NCI-H1694 treated with DMSO at 0.1 percent for 48 hours (cell line): ENCODE results near the gene CA5A.
"Not testable (repeated sequence)": the region's sequence is repeated elsewhere in the genome, so short reads cannot be mapped to it uniquely, and the experiment has no call there.

Experiments used
- DNase-seq: peaks from one replicate; lab custom pipeline; 2025; lab: John Stamatoyannopoulos, UW

Gene CA5A

DNA sequence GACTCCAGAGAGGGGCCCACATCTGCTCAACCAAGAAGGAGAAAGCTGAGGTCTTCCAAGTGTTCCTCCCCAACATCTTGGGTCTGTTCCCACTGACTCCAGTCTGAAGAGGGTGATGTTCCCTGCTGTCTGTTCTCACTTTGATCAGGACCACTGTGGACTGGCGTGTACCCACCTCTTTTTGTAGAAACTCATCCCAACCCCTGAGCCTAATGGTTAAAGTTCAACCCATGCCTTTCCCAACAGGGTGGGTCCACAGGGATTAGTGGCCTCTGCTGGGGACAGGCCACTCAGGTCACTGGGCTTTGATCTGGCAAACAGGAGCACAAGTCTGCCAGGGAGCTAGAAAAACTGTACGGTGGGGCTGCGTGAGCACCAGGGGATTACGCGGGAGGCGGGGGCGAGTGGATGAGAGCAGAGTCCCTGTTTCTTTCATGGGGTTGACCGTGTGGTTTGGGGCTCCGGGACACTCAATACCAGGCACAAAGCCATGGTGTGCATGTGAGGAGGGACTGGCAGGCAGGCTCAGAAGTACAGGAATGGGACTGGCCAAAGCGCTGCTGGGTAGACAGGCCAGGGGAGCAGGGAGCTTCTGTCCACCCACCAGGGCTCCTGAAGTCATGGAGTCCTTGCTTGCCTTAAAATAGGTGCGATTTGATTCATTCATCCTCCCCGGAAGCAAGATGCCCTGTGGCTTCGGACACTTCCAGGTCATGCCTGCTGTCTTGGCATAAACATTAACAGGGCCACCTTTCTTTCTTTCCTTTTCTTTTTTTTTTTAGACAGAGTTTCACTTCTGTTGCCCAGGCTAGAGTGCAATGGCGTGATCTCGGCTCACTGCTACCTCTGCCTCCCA is at the start of gene CA5A:
CA5A (minus strand) TSS at position 155 of the 856 bp plus-strand sequence; CDS start at position 76, 79 bp downstream.
- DNase-seq = no peak

DNA sequence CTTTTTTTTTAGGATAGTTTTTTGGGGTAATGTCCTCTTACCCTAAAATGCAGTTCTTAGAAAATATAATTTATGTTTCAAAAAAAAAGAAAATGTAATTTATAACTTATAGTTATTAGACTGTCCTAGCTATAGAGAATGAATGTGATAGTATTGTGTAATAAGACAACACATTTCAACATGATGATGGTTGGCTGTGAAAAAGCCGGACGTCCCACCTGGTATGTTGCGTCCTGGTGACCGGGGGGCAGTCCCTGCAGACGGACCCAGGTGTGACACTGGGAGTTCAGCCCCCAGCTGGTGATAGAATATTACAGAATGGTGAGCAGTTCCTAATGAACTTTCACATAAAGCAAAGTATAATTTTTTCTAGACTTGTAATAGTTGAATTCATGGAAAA is 49.2 kb upstream of the CA5A start:
- DNase-seq = not testable (repeated sequence)

DNA sequence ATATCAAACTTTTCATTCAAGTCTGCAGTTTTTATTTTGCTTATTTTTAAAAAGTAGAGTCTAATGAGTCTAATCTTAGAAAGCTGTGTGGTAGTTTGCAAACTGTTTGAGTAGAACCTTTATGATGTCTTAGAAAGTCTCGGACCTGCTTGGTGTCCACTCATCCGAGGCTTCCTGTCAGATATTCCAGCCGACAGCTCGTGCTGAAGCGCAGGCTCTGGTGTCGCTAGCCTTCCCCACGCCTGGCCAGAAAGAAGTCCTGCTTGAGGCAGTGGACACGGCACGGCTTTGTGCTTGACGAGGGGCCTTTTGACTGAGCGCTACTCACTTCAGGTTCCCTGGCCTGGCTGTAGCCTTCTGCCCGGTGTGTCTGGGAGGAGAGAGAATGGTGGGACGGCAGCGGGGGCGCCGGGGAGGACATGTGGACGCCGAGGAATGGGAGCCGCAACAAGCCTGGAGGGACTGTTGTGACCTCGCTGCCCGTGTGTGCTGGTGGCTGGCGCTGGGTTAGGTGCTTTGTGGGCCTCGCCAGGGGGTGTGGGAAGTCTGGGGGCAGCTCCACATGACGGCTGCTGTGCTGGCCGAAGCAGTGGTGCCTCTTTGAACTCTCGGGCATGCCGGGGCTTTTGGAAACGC is 48.4 kb upstream of the CA5A start:
- DNase-seq = no peak

DNA sequence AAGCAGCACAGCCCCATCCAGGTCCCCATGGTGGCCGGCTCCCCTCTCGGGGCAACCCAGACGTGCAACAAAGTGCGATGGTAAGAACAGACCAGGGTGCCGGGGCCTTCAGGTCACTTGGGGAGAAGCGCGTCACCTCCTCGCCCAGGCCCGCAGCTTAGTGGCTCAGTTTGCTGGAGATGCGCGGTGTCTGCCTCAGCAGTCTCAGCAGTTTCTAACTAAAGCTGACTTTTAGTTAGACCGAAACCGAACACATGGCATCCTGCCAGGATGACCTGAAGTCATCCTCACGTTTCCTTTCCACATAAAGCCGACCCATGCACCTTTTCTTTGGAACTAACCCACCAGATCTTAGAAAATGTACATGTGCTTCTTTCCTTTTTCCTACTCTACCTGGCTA is 47.9 kb upstream of the CA5A start:
- not testable (repeated sequence) for DNase-seq

DNA sequence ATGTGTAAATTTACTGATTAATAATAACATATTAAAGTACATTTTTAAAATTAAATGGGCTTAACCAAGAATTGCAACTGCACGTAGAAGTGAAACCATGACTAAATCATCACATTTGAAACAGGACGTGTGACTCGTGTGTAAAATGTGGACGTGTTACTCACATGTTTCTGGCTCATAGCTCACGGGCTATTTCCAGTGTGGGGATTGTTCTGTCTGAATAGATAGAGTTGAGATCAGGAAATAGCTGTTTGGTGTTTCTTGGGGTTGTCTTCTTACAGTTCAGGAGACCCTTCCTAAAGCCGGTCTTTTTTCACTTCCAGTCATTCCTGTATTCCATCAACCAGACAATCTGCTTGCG is 47.4 kb upstream of the CA5A start:
- DNase-seq = not testable (repeated sequence)

DNA sequence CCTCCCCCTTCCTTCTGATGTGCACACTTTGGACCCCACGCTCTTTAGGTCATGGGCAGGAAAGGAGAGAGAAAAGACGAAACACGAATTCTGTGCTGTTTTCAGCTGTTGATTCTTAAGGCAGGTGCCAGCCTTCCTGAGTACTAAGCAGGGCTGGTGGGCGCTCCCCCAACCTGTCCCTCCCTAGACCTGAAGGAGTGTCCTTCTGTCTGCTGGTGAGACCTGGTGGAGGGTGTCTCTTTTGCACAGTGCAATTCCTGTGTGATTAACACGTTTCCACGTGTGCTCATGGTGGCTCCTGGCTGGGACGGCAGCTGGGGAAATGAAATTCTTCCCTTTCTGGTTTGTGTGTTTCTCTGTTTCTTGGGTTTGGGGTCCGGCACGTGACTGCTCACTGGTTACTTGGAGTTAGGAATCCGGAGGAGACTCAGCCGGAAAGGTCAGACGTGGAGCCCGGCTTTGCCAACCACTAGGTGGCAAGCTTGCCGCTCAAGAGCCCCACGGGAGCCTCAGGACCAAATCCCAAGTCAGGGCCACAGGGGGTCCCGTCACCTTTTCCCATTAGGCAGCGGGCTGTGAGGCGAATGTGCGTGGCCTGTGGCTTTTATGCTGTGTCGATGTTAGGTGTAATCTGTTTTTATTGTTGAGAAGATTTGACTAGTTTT is 46.9 kb upstream of the CA5A start:
- not testable (repeated sequence) for DNase-seq

DNA sequence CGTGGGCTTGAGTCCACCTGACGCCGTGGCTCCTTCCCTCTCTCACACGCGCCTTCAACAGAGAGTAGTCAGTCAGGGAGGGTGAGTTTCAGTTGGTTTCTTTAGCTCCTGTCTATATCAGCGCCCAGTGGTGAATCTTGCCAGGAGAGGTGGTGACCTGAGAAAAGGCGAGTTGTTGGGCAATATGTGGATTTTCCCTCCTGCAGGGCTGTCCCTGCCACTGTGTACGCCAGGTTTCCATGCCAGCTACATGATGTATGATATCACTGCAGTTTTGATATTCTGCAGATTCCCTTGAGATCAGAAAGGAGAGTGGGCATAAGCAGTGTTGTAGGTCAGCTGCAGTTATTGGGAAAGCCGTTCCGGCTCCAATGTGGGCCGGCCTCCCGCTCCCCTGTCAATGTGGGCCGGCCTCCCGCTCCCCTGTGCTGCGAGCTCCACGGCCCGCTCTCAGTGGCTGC is 46.3 kb upstream of the CA5A start:
- DNase-seq = no peak

DNA sequence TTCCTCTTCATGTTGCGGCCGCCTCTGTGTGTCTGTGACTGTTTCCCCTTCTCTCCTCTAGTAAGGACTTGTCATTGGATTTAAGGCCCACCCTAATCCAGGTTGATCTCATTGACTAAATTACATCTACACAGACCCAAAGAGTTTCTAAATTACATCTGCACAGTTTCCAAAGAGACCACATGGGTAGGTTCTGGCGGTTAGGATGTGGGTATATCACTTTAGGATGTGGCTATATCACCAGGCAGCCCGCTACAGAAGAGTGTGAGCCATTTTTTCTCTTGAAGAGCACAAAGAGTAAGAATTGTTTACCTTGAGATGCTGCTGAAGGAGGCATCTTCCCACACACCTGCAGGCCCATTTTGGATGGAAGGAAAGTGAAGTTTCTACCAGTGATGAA is 45.0 kb upstream of the CA5A start:
- DNase-seq = not testable (repeated sequence)

DNA sequence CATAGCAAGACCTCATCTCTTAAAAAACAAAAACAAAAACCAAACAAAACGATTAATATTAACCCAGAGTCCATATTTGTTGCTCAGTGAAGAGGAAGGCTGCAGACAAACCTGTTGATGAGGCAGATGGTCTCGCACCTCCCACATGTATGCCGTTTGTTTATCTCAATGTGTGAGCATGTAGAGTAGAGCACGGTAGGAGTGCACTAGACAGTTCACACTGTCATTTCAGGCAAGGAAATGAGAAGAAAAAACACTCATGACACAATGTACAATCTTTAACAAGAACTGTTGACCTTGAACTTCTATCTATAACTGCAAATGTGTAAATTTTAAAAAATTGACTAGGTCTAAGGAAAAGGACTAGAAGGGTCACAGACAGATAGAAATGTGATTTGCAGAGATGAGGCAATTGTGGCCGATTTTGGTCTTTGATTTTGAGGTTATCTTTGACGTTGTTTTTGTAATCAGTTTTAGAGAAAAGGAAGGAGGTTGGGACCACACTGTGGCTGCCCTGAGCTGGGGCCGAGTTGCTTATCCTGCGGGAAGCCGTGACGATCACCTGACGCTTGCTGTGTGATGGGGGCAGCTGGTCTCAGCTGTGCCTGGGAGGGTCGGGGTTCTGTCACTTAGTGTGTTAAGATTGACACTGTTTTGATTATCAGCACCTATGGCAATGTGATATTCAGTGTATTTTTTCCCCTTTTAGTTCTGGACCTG is 43.7 kb upstream of the CA5A start:
- DNase-seq = peak; percentile 34

DNA sequence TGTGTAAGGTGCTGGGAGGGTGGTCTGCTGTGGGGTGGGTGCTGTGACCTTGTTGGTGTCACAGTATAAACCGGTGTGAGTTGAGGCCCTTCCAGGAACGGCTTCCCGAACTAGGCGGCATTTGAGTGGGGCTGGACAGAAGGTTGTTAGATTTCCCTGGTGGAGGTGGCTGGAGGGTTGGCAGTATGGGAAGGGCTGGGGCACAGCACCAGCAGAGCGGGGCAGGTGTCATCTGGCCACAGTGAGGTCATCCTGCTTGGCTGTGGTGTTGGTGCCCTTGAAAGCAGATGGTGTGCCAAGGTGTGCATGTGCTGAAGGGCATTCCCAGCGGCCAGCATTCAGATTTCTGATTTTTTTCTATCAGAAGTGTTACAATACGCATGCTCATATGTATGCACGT is 43.0 kb upstream of the CA5A start:
- DNase-seq = no peak

DNA sequence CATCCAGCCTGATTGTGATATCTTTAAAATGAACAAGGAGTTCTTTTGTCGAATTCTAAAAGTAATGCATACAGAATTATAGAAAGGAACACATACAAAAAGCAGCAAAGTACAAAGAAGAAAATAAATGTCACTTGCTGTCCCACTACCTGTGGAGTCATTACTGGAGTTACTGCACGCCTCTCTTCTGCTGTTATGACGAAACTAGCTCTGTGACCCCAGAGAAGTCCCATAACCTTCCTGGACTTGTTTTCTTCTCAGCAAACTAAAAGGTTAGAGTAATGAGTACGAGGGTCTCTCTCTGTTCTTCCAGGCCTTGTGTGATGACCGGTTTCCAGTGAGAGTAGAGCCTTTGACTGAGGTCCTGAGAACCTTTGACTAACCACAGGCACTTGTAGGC is 41.8 kb upstream of the CA5A start:
- no peak for DNase-seq

DNA sequence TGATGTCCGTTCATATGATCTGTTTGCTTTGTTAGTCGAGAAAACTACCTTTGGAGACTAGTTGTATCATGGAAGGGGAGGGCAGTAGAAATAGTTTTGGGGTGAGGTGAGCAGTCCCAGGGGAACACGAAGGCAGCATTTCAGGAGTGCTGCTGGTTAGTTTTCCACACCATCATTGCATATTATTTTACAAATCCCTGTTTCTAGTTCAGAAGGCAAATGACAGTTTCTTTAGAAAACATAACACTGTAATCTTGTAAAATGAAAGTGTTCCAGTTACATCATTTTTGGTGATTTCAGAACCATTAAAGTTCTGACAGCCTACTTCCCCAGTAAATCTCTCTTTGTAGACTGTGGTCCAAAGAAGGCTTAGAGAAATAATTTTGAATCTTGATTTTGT is 40.3 kb upstream of the CA5A start:
- DNase-seq = no peak

DNA sequence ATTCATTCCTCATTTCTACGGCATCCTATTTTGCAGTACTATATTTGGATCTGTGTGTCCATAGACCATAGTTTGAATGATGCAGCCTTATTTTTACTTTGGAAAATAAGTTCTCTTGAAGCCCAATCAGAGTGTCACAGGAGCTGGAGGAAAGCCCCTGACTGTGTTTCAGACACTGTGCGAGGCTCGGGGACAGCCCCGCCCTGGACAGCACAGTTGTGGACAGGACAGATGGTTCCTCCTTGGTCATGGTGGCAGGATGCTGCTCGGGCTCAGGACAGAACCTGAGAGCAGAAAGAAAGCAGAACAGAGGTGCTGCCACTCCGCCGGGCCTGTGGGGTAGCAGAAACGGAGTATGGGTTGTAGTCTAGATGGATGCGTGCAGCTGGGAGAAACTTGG is 37.8 kb upstream of the CA5A start:
- DNase-seq = no peak

DNA sequence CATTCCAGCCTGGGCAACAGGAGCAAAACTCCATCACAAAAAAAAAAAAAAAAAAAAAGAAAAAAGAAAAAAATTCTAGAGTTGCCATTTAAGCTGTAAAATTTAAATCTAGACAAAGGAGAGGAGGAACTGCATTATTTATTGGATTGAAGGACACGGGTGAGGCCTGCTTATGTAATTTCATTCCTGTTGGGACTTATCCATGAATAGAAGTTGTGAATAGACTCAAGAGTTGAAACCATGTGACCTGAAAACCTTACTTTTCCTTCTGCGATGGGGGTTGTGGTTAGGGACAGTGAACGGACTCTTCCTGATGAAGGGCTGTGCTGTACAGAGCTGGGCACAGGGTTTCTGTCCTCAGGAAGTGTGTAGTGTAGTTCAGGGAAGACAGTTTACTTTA is 37.4 kb upstream of the CA5A start:
- DNase-seq = no peak

DNA sequence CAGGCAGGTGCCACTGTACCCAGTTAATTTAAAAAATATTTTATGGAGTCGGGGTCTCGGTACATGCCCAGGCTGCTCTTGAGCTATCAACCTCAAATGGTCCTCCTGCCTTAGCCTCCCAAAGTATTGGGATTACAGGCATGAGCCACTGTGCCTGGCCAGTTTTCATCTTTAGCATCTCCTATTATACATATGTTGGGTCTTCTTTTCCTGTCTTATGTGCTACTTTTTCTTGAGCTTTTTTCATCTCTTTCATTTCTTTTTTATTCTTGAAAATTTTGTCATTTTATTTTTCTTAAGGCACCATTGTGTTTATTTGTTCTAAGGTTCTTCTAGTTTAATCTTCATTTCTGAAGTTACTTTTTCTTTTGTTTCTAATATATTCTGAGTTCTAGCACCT is 35.6 kb upstream of the CA5A start:
- DNase-seq = no peak

DNA sequence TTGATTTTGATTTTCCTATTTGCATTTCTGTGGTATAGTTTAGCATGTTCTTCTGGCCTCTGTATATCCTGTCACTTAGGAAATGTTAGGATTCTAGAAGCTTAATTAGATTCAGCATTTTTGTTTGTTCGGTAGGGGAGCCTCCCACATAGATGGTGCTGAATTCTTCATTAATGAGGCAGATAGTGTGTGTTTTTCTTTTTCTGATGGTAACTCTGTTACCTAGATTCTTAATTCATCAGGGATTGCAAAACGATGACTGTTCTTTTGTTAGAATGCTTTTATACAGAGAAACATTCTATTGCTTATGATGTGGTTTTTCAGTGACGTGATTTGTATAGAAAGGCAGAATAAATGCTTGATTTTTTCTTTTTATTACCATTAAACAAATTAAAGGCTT is 33.9 kb upstream of the CA5A start:
- no peak for DNase-seq

DNA sequence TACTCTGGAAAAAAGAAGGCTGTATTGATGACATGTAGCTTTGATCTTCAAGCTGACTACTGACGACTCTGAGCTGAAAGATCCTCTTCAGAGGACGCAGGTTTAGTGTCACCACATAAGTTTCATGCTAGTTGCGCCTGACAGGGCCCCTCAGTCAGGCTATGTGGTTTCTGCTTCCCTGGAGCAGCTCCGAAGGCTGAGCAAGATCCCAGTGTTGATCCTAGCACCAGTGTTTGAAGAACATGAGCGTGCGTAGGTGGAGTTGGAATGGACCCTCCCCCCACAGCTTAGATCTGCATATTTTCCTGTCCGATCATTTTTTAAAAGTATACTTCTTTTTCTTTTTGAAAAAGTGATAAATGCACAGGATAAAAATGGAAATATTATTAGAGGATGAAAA is 32.2 kb upstream of the CA5A start:
- DNase-seq = no peak

DNA sequence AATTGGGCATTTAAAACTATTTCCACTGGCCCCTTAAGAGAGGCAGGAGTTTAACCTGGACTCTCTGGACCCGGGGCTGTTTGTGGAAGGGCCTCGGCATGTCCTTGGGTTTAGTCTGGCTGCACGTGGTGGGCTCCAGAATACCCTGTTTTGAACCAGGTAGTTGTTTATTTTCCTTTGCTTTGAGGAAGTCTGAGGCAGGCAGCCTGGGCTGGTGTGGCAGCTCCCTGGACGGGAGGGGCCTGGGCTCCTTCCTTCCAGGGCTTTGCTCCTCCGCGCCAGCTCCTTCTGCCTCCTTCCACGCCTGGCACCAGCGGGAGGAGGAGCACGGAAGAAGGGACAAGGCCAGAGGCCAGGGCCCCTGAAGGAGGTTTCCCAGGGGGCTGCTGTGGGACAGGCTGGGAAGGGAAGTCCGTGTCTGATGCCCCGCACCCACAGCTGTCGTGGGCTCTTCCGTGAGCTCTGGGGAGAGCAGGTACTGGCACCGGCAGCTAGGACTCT is 30.4 kb upstream of the CA5A start:
- no peak for DNase-seq

DNA sequence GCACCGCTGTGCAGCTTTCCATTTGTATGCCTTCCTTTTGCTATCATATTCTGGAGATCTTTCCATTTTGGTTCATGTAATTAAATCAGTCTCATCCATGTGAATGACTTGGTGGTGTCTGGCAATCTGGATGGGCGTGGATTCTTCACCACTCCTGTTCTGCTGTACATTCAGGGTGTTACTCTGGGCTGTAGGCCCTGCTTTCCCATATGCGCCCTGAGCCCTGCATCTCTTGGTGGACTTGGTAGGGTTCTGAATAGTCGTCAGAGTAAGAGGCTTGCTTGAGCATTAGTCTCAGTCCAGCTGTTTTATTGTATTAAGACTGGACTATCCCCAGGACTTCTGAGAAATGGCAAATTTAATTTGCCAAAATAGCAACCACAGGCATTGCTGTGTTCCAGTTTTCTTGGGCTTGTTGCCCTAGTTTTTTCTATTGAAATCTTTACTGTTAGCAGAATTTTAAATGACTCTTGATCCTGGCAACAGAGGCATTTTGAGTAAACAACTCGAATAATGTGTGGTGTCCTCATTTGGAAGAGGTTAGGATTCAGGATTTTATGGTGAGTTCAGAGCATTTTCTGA is 29.8 kb upstream of the CA5A start:
- no peak for DNase-seq

DNA sequence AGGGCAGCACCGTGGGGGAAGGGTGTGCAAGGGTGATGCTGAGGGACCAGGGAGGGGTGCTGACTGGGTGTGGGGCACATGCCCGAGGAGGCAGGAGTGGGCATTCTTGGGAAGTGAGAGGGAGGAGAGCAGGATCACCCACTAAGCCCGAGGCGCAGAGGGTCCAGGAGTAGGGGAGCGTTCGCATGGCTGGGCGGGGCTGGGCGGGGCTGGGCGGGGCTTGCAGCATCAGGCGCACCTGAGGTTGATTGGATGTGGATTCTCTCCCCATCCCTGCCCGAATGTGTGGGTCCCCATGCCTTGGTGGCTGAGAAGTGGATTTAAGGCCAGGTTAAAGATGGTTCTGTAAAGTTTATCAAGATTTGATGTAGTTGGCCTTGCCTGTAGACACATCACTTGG is 29.1 kb upstream of the CA5A start:
- DNase-seq = no peak

DNA sequence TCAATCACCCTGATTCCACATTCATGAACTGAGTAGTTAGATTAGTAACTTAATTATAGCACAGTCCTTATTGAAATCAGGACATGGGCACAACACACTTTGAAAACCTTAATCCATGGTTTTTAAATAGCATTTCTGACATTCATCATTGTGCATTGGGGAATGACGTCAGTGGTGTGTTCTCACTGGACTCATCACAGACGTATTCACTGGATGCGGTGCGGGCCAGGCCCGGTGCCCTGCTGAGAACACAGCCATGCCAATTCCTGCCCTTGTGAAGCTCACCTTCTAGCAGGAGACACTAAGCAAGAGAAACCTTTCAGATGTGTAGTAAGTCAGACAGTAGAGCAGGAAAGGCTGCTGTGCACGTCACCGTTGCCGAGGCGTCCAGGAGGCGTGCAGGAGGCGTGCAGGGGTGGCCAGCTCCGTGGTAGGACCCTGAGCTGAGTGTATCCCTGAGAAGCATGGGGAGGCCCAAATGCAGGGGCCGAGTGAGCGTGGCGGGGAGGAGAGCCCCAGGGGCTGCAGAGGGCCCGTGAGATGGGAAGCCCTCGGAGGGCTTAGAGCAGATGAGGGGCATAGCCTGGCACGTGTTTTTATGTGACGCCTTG is 27.8 kb upstream of the CA5A start:
- DNase-seq = no peak
